ENCODE results near the gene CYP4F12. TPM values are rescaled to one million over a fixed set of nuclear protein-coding genes. Genes with fewer than 3 reads are reported as not detected.
"Not testable (repeated sequence)": the region's sequence is repeated elsewhere in the genome, so short reads cannot be mapped to it uniquely, and the experiment has no call there.

Gene CYP4F12
- total RNA-seq, 2 donors from 2014 or later, result 0.61 TPM; not detected in 1

GRCh38 chr19:15669440-15669839 lies 3.4 kb upstream of the CYP4F12 start:
- ATAC-seq (replicated peaks), result no peak
- Mint-ChIP-seq H3K27me3 (peaks cover 11% of the 10 kb centered on the region), H3K4me1 (peaks cover 6% of the 10 kb centered on the region), H3K36me3 (ENCODE audit: low read depth) (no peaks in the 10 kb centered on the region), H3K4me3 (no peak overlapping the region), H3K27ac (no peak overlapping the region), H3K9me3 (peaks cover 3% of the 10 kb centered on the region)

DNA sequence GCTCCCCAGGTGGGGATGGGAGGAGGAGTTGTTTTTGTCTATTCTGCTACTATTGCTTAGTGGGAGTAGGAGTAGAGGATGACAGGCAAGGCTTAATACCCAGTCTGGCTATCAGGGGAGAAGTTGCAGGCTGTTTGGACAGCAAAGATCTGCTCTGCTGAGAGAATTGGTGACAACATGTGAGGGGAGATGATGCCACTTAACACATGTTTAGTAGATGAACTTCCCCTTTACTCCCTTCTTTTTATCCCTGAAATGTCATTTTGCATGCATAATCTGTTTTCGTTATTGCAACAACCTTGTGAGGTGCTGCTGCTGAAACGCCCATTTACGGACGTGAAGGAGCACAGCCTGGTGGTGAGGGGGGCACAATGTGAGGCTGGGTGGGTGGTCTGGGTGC lies 3.0 kb upstream of the CYP4F12 start:
- Mint-ChIP-seq H3K36me3 (ENCODE audit: low read depth) (no peaks in the 10 kb centered on the region), H3K4me3 (no peak overlapping the region), H3K27me3 (peaks cover 9% of the 10 kb centered on the region), H3K27ac (no peak overlapping the region), H3K9me3 (peaks cover 5% of the 10 kb centered on the region), H3K4me1 (peaks cover 10% of the 10 kb centered on the region)
- ATAC-seq (replicated peaks), result no peak

DNA sequence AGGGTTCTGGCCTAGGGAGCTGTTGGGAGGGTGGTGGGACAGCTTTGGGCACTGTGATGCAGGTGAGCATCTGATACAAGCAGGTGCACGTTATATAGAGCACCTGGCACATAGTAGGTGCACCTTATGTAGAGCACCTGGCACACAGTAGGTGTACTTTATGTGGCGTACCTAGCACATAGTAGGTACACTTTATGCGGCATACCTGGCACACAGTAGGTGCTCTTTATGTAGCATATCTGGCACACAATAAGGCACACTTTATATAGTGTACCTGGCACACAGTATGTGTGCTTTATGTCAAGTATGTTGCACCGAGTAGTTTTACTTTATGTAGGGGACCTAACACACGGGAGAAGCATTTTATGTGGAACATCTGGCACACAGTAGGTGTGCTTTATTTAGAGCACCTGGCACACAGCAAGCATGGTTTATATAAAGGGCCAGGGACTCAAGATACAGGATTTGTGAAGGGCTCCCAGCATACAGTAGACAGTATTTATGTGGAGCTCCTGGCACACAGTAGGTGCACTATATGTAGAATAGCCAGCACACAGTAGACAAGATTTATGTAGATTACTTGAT lies 1.6 kb upstream of the CYP4F12 start:
- ATAC-seq (replicated peaks), result no peak
- Mint-ChIP-seq H3K9me3 (peaks cover 5% of the 10 kb centered on the region), H3K27ac (no peak overlapping the region), H3K27me3 (no peaks in the 10 kb centered on the region), H3K4me3 (no peak overlapping the region), H3K36me3 (ENCODE audit: low read depth) (no peaks in the 10 kb centered on the region), H3K4me1 (peaks cover 10% of the 10 kb centered on the region)

DNA sequence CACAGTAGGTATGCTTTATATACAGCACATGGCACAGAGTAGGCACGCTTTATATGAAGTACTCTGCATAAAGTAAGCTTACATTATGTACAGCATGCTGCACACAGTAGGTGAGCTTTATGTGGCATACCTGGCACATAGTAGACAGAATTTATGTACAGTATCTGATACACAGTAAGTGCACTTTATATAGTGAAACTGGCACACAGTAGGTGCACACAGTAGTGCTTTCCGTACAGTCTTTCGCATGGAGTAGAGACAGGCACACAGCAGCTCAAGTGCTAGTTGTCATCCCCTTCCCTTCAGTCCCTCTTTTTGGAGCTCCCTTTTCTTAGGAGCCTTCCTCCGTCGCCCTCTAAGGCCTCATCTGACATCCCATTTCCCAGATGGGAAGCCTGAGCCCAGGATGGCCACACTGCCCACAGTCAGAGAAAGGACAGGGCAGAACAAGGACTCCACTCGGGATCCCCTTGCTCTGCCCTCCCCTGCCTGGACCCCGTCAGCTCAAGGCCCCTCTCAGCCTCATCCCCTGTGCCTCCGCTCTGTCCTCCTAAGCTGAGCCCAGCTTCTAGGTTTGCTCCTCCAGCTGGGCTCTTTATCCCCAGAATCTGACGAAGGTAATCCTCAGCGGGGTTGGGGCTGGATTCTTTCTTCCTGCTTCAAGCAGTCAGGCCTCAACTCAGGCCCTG lies 852 bp upstream of the CYP4F12 start:
- ATAC-seq (replicated peaks), result no peak
- H3K36me3 Mint-ChIP-seq (ENCODE audit: low read depth), result no peaks in the 10 kb centered on the region
- peaks cover 10% of the 10 kb centered on the region for H3K4me1 Mint-ChIP-seq
- no peaks in the 10 kb centered on the region for H3K27me3 Mint-ChIP-seq
- peak overlapping the region; percentile 59 for H3K27ac Mint-ChIP-seq
- H3K9me3 Mint-ChIP-seq, result peaks cover 9% of the 10 kb centered on the region
- no peak overlapping the region for H3K4me3 Mint-ChIP-seq

- peaks cover 16% of the 10 kb centered on the region for H3K4me1 Mint-ChIP-seq
- peaks cover 8% of the 10 kb centered on the region for H3K36me3 Mint-ChIP-seq (ENCODE audit: low read depth)
- ATAC-seq (replicated peaks), result peak; percentile 46
- H3K27ac Mint-ChIP-seq, result peak overlapping the region; percentile 59
- H3K27me3 Mint-ChIP-seq, result no peaks in the 10 kb centered on the region
- peaks cover 17% of the 10 kb centered on the region for H3K9me3 Mint-ChIP-seq
- H3K4me3 Mint-ChIP-seq, result no peak overlapping the region
These were observed 328 bp downstream of the CYP4F12 start for GRCh38 chr19:15673176-15673654.

GRCh38 chr19:15675560-15675959 lies 2.7 kb downstream of the CYP4F12 start:
- Mint-ChIP-seq H3K4me3 (no peak overlapping the region), H3K9me3 (peaks cover 17% of the 10 kb centered on the region), H3K36me3 (ENCODE audit: low read depth) (peaks cover 8% of the 10 kb centered on the region), H3K27me3 (no peaks in the 10 kb centered on the region), H3K4me1 (peaks cover 16% of the 10 kb centered on the region), H3K27ac (peak overlapping the region; percentile 46)
- ATAC-seq (replicated peaks), result no peak

- no peak for ATAC-seq (replicated peaks)
- Mint-ChIP-seq H3K4me1 (peaks cover 12% of the 10 kb centered on the region), H3K36me3 (ENCODE audit: low read depth) (peaks cover 8% of the 10 kb centered on the region), H3K9me3 (peaks cover 17% of the 10 kb centered on the region), H3K27me3 (peaks cover 8% of the 10 kb centered on the region), H3K27ac (no peak overlapping the region), H3K4me3 (no peak overlapping the region)
These were observed 6.2 kb downstream of the CYP4F12 start for GRCh38 chr19:15679089-15679488.

- not testable (repeated sequence) for H3K4me1 Mint-ChIP-seq; H3K4me3 Mint-ChIP-seq; H3K27ac Mint-ChIP-seq; ATAC-seq (replicated peaks); H3K27me3 Mint-ChIP-seq; H3K36me3 Mint-ChIP-seq (ENCODE audit: low read depth)
- peaks cover 12% of the 10 kb centered on the region for H3K9me3 Mint-ChIP-seq
These were observed 7.0 kb downstream of the CYP4F12 start for GRCh38 chr19:15679865-15680264.

DNA sequence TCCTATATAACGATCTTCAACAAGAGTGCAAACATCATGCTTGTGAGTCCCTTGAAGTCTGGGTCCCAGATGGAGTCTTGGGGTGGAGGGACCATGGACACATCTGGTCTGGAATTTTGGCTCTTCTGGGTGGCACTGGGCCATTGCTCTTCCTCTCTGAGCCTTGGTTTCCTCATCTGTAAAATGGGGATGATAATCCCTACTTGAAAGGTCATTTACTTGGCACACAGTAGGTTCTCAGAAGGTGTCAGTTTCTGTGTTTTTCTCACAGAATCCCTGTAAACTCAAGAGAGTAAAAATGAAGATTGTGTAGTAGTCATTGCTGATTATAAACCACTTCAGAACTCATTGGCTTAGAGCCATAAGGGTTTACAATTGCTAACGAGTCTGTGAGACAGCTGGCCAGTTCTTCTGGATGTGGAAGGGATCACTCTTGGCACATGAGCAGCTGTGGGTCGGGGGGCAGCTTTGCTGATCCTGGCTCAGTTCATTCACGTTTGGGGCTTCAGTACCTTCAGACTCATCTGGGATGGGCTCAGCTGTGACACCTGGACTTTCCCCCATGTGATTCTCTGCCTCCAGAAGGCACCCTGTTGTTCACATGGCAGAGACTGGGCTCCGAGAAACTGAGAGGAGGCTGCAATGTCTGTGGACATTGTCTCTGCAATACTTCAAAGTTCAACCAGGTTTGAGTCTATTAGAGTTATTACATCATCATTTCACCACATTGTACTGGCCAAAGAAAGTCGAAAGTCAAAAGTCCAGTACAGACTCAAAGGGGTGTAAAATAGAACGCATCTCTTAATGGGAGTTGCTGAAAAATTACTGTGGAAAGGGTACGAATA lies 7.8 kb downstream of the CYP4F12 start:
- peaks cover 6% of the 10 kb centered on the region for H3K4me1 Mint-ChIP-seq
- no peak for ATAC-seq (replicated peaks)
- H3K4me3 Mint-ChIP-seq, result no peak overlapping the region
- H3K27ac Mint-ChIP-seq, result no peak overlapping the region
- H3K9me3 Mint-ChIP-seq, result peaks cover 12% of the 10 kb centered on the region
- peaks cover 9% of the 10 kb centered on the region for H3K27me3 Mint-ChIP-seq
- H3K36me3 Mint-ChIP-seq (ENCODE audit: low read depth), result peaks cover 8% of the 10 kb centered on the region

- no peak for ATAC-seq (replicated peaks)
- no peak overlapping the region for H3K27ac Mint-ChIP-seq
- H3K36me3 Mint-ChIP-seq (ENCODE audit: low read depth), result no peaks in the 10 kb centered on the region
- H3K4me1 Mint-ChIP-seq, result no peaks in the 10 kb centered on the region
- H3K27me3 Mint-ChIP-seq, result peaks cover 18% of the 10 kb centered on the region
- peaks cover 4% of the 10 kb centered on the region for H3K9me3 Mint-ChIP-seq
- no peak overlapping the region for H3K4me3 Mint-ChIP-seq
These were observed 10.5 kb downstream of the CYP4F12 start for GRCh38 chr19:15683411-15683810.

- Mint-ChIP-seq H3K27me3 (peaks cover 19% of the 10 kb centered on the region), H3K4me3 (no peak overlapping the region), H3K36me3 (ENCODE audit: low read depth) (no peaks in the 10 kb centered on the region), H3K9me3 (peaks cover 8% of the 10 kb centered on the region), H3K4me1 (no peaks in the 10 kb centered on the region), H3K27ac (no peak overlapping the region)
- ATAC-seq (replicated peaks), result no peak
These were observed 11.9 kb downstream of the CYP4F12 start for GRCh38 chr19:15684828-15685227.

GRCh38 chr19:15696654-15697194 lies 23.8 kb downstream of the CYP4F12 start:
- Mint-ChIP-seq H3K9me3 (no peaks in the 10 kb centered on the region), H3K4me3 (no peak overlapping the region), H3K27ac (no peak overlapping the region), H3K27me3 (peaks cover 15% of the 10 kb centered on the region), H3K4me1 (no peaks in the 10 kb centered on the region), H3K36me3 (ENCODE audit: low read depth) (no peaks in the 10 kb centered on the region)
- ATAC-seq (replicated peaks), result no peak

GRCh38 chr19:15701757-15702533 lies 29.1 kb downstream of the CYP4F12 start:
- no peak overlapping the region for H3K4me3 Mint-ChIP-seq
- peaks cover 23% of the 10 kb centered on the region for H3K27me3 Mint-ChIP-seq
- ATAC-seq (replicated peaks), result no peak
- H3K4me1 Mint-ChIP-seq, result no peaks in the 10 kb centered on the region
- no peak overlapping the region for H3K27ac Mint-ChIP-seq
- no peaks in the 10 kb centered on the region for H3K36me3 Mint-ChIP-seq (ENCODE audit: low read depth)
- no peaks in the 10 kb centered on the region for H3K9me3 Mint-ChIP-seq

DNA sequence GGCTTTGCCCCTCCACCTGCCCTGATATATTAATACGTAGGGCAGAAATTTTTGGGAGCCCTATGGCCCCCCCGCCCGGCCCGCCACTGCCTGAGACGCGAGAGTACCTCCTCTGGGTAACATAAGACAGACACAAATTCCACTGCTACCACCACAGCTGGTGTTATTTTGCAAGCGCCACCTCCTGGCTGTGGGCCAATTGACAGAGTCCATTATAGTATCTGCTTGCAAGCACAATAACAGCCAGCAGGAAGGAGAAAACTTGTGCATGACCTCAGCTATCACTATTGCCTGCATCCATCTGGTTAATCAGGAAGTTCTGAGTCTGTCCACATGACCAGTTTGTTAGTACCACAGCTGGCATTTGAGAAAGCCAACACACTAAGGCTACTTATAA lies 29.6 kb downstream of the CYP4F12 start:
- ATAC-seq (replicated peaks), result no peak
- Mint-ChIP-seq H3K36me3 (ENCODE audit: low read depth) (no peaks in the 10 kb centered on the region), H3K9me3 (no peaks in the 10 kb centered on the region), H3K4me3 (no peak overlapping the region), H3K27me3 (peaks cover 20% of the 10 kb centered on the region), H3K4me1 (no peaks in the 10 kb centered on the region), H3K27ac (no peak overlapping the region)
